A549 (cell line): ENCODE data around the gene GLCE. TPM values are rescaled to one million over a fixed set of nuclear protein-coding genes. Genes with fewer than 3 reads are reported as not detected.

Experiments used
- ATAC-seq, 2 experiments: fragments of 200-7000 bp in 1 of 2; fragments of >200 bp in 1 of 2; cut with Nextera tagmentation in 1 of 2; cut with Tn5 transposase in 1 of 2; 3 replicates each; pipeline versions ENCODE4 v1.8.0 to v1.9.1; 2018 to 2020; ENCODE audit warnings: mild to moderate bottlenecking in 1 of 2, moderate library complexity in 1 of 2
- CTCF ChIA-PET: fragments of 300-600 bp; sonication (Branson Sonifier 250); formaldehyde crosslinking; extraction: SDS; loops from one replicate; lab custom pipeline; 2021; ENCODE audit warnings: antibody characterized with exemption, inconsistent platforms; lab: Yijun Ruan, JAX
- POLR2A ChIA-PET: fragments of 350-600 bp; formaldehyde crosslinking; extraction: SDS; loops from one replicate; lab custom pipeline; 2021; ENCODE audit warnings: antibody characterized with exemption, inconsistent platforms; lab: Yijun Ruan, JAX
- DNase-seq, 2 experiments: peaks; one replicate each; pipeline versions ENCODE4 v3.0.0 to v3.0.0-alpha.2; 2011 to 2016; ENCODE audit warnings: low read depth in 1 of 2, low spot score in 1 of 2
- FAIRE-seq: peaks from 2 replicates; lab custom pipeline; 2011; peaks lifted over from hg19 to GRCh38; lab: Jason Lieb, UNC
- H3K27ac ChIP-seq, 2 experiments: fragments of >200 bp; sonication (Bioruptor Twin); formaldehyde crosslinking; 3 replicates each; pipeline ENCODE4 v1.5.1; 2016 to 2017
- H3K4me1 ChIP-seq: fragments of >200 bp; sonication (Bioruptor Twin); formaldehyde crosslinking; 3 replicates; pipeline ENCODE4 v1.6.1; 2016
- H3K4me2 ChIP-seq: fragments of >200 bp; sonication (Bioruptor Twin); formaldehyde crosslinking; 3 replicates; pipeline ENCODE4 v1.6.1; 2016
- H3K4me3 ChIP-seq: fragments of >200 bp; sonication (Bioruptor Twin); formaldehyde crosslinking; 3 replicates; pipeline ENCODE4 v1.5.1; 2016
- H3K9me3 ChIP-seq: fragments of >200 bp; sonication (Bioruptor Twin); formaldehyde crosslinking; 3 replicates; pipeline ENCODE4 v1.6.1; 2016
- CBX2 ChIP-seq: fragments of 200-600 bp; sonication (generic); IDR thresholded peaks from 2 replicates; pipeline ENCODE4 v1.6.1; 2016; ENCODE audit warnings: low read depth, mild to moderate bottlenecking, borderline replicate concordance
- CBX8 ChIP-seq: fragments of 200-600 bp; sonication (generic); IDR thresholded peaks from 2 replicates; pipeline ENCODE4 v1.6.1; 2016
- EP300 ChIP-seq, 2 experiments: fragments of >200 bp; sonication (Bioruptor Twin); formaldehyde crosslinking; IDR thresholded peaks; 2 replicates in 1 of 2; 3 replicates in 1 of 2; pipeline ENCODE4 v1.6.1; 2016 to 2017
- FOSL2 ChIP-seq, 2 experiments: fragments of 450-650 bp in 1 of 2; fragments of >200 bp in 1 of 2; sonication (Bioruptor Twin) in 1 of 2; formaldehyde crosslinking; IDR thresholded peaks; 2 replicates each; pipeline versions ENCODE4 v1.5.0 to v1.6.1; 2016 to 2020; ENCODE audit warnings: mild to moderate bottlenecking in 1 of 2, moderate library complexity in 1 of 2
- FOXS1 ChIP-seq: fragments of 250-450 bp; sonication (Bioruptor Pico); IDR thresholded peaks from 2 replicates; pipeline ENCODE4 v1.5.0; 2020; ENCODE audit warnings: mild to moderate bottlenecking, moderate library complexity
- GATA3 ChIP-seq: IDR thresholded peaks from 2 replicates; pipeline ENCODE4 v1.6.1; 2012; ENCODE audit warnings: borderline replicate concordance
- HDAC2 ChIP-seq: fragments of 200-600 bp; sonication (generic); IDR thresholded peaks from 2 replicates; pipeline ENCODE4 v1.6.1; 2016
- HEYL ChIP-seq: fragments of 250-450 bp; sonication (Bioruptor Pico); IDR thresholded peaks from 2 replicates; pipeline ENCODE4 v1.8.0; 2021; ENCODE audit warnings: mild to moderate bottlenecking, moderate library complexity
- HMGXB4 ChIP-seq: fragments of 250-450 bp; sonication (Bioruptor Pico); IDR thresholded peaks from 2 replicates; pipeline ENCODE4 v1.5.0; 2021; ENCODE audit warnings: mild to moderate bottlenecking, moderate library complexity, borderline replicate concordance
- HOXA7 ChIP-seq: fragments of 250-450 bp; sonication (Bioruptor Pico); IDR thresholded peaks from 2 replicates; pipeline ENCODE4 v1.5.0; 2020; ENCODE audit warnings: mild to moderate bottlenecking, moderate library complexity
- HOXB5 ChIP-seq: fragments of 250-450 bp; sonication (Bioruptor Pico); IDR thresholded peaks from 2 replicates; pipeline ENCODE4 v1.5.0; 2020; ENCODE audit warnings: mild to moderate bottlenecking, moderate library complexity
- MAFK ChIP-seq: fragments of 450-650 bp; IDR thresholded peaks from 2 replicates; pipeline ENCODE4 v1.6.1; 2014; ENCODE audit not compliant: partially characterized antibody
- MAZ ChIP-seq: fragments of 150-350 bp; IDR thresholded peaks from 2 replicates; pipeline ENCODE4 v1.6.1; 2014; ENCODE audit warnings: antibody characterized with exemption, low read depth, low read length, borderline replicate concordance
- MYC ChIP-seq: IDR thresholded peaks from 2 replicates; pipeline ENCODE4 v1.6.1; 2012; ENCODE audit warnings: mild to moderate bottlenecking, inconsistent platforms, low read length, improper control_type of control experiment, borderline replicate concordance
- NFE2L2 ChIP-seq: fragments of 150-350 bp; conservative IDR thresholded peaks from 2 replicates; pipeline ENCODE4 v1.6.1; 2014; ENCODE audit warnings: low read length
- NR3C1 ChIP-seq: fragments of >200 bp; sonication (Bioruptor Twin); formaldehyde crosslinking; IDR thresholded peaks from 3 replicates; pipeline ENCODE4 v1.6.1; 2017
- POLR2AphosphoS2 ChIP-seq: conservative IDR thresholded peaks from 2 replicates; pipeline ENCODE4 v1.6.1; 2012; ENCODE audit warnings: low read length, improper control_type of control experiment, inconsistent platforms
- RAD21 ChIP-seq, 2 experiments: fragments of >200 bp in 1 of 2; sonication (Bioruptor Twin) in 1 of 2; formaldehyde crosslinking in 1 of 2; IDR thresholded peaks in 1 of 2; conservative IDR thresholded peaks in 1 of 2; 2 replicates in 1 of 2; 3 replicates in 1 of 2; pipeline ENCODE4 v1.6.1; 2012 to 2018; ENCODE audit warnings: inconsistent platforms in 1 of 2
- SMC3 ChIP-seq: fragments of >200 bp; sonication (Bioruptor Twin); formaldehyde crosslinking; IDR thresholded peaks from 3 replicates; pipeline ENCODE4 v1.6.1; 2018; ENCODE audit warnings: inconsistent platforms
- SREBF2 ChIP-seq: fragments of 450-650 bp; IDR thresholded peaks from 2 replicates; pipeline ENCODE4 v1.6.1; 2014; ENCODE audit warnings: mild to moderate bottlenecking, moderate library complexity
- ZFP36 ChIP-seq: fragments of 450-650 bp; IDR thresholded peaks from 2 replicates; pipeline ENCODE4 v1.6.1; 2014; ENCODE audit warnings: borderline replicate concordance; ENCODE audit not compliant: partially characterized antibody
- WGBS: methylation state at CpG from one replicate; pipeline ENCODE4 v1.1.6; 2017; ENCODE audit errors: missing lambda C conversion rate; 5-methylcytosine and 5-hydroxymethylcytosine counted together
- polyA plus RNA-seq, 4 experiments: library from polyadenylated mRNA; depleted of rRNA in 3 of 4; stranded (reverse); fragments of >200 nt; fragmentation: RNase III in 1 of 4; extraction: RNeasy Plus Mini Kit Qiagen cat#74134 plus additional on column Dnase treatment in 1 of 4; gene quantifications; 2 replicates in 3 of 4; 3 replicates in 1 of 4; pipeline ENCODE4 v1.2.3, GENCODE V29; 2011 to 2017
- TF ChIP-seq, protein P1 (sequence below): fragments of >200 bp; sonication (Bioruptor Twin); formaldehyde crosslinking; IDR thresholded peaks from 3 replicates; pipeline ENCODE4 v1.5.1; 2016
- TF ChIP-seq, protein P2 (sequence below): IDR thresholded peaks from 2 replicates; pipeline ENCODE4 v1.6.1; 2012
- TF ChIP-seq, protein P3 (sequence below): fragments of 250-450 bp; sonication (Bioruptor Pico); IDR thresholded peaks from 2 replicates; pipeline ENCODE4 v1.5.0; 2020; ENCODE audit warnings: low read depth, mild to moderate bottlenecking, moderate library complexity

Gene GLCE
- polyA plus RNA-seq, 2 of the 4 experiments (the other 2 are of a cell fraction), result 19.6 to 41.8 TPM

DNA sequence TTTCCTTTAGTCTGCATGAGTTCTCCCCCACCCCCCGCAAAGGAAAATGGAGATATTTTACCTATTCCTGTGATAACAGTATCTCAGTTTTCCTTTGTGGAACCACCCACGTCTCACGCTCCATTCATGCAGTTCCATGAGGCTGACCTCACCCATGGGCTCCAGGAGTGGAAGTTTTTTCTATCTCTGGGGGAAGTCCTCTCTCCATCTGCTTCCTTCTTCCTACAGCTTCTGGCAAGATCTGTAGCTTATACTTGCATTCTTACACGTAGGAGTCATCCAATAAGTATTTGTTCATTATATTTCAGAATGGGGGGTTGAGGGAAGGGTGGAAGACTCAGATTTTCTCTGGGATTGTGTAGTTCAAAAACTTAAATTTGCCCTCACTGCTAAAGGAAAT lies 5.8 kb upstream of the GLCE start:
- H3K4me3 ChIP-seq, result no peak overlapping the region
- no peak overlapping the region for H3K27ac ChIP-seq

GRCh38 chr15:69156736-69157381 lies 3.6 kb upstream of the GLCE start:
- CTCF ChIA-PET, result interaction anchor here (0.5 to 5.7 kb wide), 7 partner anchors 12 to 254 kb away, joined by 3 to 36 read pairs (median 3); no protein-coding TSS in a partner anchor
- ATAC-seq, result no peak
- DNase-seq, result no peak

More for the DNA sequence above, 5.8 kb upstream of the GLCE start:
- FAIRE-seq (no peak), DNase-seq (no peak)
- Histone ChIP-seq H3K4me1 (peaks cover 10% of the 10 kb centered on the region), H3K9me3 (no peaks in the 10 kb centered on the region)
- TF ChIP-seq FOSL2 (IDR thresholded peaks at IDR 0.05) (no peak), FOSL2 (CRISPR knock-in tag; IDR thresholded peaks at IDR 0.05) (0 out of 2 replicates have a peak, but pooled peaks have one; percentile 10), MAZ (no peak), HEYL (CRISPR knock-in tag) (no peak), NFE2L2 (no peak)
- TF ChIP-seq, all 56 proteins: peak for 1
- peak in 1 of 2 experiments; percentile 51; a peak in 3 of 6 replicates for ATAC-seq
- ChIA-PET CTCF (interaction anchor here (0.9 to 5.7 kb wide), 6 partner anchors 9 to 240 kb away, joined by 3 to 36 read pairs (median 4); no protein-coding TSS in a partner anchor), POLR2A (no interaction called here)
- peak overlapping the region; percentile 50 for H3K4me2 ChIP-seq
- WGBS, result 48% methylated on average over 4 of the region's 4 CpGs

GRCh38 chr15:69158201-69158842 lies 2.1 kb upstream of the GLCE start:
- TF ChIP-seq NR3C1 (no peak), RAD21 (conservative IDR thresholded peaks at IDR 0.05 in 1 of 2, IDR thresholded peaks at IDR 0.05 in 1 of 2) (no peak), HEYL (CRISPR knock-in tag) (no peak), ZFP36 (no peak), HDAC2 (no peak), HMGXB4 (CRISPR knock-in tag) (no peak), FOXS1 (CRISPR knock-in tag) (no peak), MAFK (no peak), HOXA7 (CRISPR knock-in tag) (no peak), EP300 (IDR thresholded peaks at IDR 0.05) (no peak), MYC (no peak), HOXB5 (CRISPR knock-in tag) (no peak), SMC3 (no peak), SREBF2 (no peak), CBX8 (no peak), POLR2AphosphoS2 (no peak), NFE2L2 (no peak), CBX2 (no peak)
- TF ChIP-seq, protein P1, sequence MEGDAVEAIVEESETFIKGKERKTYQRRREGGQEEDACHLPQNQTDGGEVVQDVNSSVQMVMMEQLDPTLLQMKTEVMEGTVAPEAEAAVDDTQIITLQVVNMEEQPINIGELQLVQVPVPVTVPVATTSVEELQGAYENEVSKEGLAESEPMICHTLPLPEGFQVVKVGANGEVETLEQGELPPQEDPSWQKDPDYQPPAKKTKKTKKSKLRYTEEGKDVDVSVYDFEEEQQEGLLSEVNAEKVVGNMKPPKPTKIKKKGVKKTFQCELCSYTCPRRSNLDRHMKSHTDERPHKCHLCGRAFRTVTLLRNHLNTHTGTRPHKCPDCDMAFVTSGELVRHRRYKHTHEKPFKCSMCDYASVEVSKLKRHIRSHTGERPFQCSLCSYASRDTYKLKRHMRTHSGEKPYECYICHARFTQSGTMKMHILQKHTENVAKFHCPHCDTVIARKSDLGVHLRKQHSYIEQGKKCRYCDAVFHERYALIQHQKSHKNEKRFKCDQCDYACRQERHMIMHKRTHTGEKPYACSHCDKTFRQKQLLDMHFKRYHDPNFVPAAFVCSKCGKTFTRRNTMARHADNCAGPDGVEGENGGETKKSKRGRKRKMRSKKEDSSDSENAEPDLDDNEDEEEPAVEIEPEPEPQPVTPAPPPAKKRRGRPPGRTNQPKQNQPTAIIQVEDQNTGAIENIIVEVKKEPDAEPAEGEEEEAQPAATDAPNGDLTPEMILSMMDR, result no peak
- TF ChIP-seq, protein P2, sequence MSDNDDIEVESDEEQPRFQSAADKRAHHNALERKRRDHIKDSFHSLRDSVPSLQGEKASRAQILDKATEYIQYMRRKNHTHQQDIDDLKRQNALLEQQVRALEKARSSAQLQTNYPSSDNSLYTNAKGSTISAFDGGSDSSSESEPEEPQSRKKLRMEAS, result no peak
- TF ChIP-seq, all 56 proteins: peak for 0
- FAIRE-seq, result no peak
- no peak for DNase-seq
- no peak for ATAC-seq
- CTCF ChIA-PET, result interaction anchor here (0.7 to 6.2 kb wide), 6 partner anchors 9 to 235 kb away, joined by 3 to 51 read pairs (median 6); no protein-coding TSS in a partner anchor
- POLR2A ChIA-PET, result no interaction called here
- Histone ChIP-seq H3K4me2 (no peak overlapping the region), H3K27ac (no peak overlapping the region), H3K4me3 (no peak overlapping the region), H3K9me3 (no peaks in the 10 kb centered on the region), H3K4me1 (peaks cover 24% of the 10 kb centered on the region)
- 63% methylated on average over 6 of the region's 6 CpGs for WGBS

More at GRCh38 chr15:69156736-69157381, 3.6 kb upstream of the GLCE start:
- 67% methylated on average over 6 of the region's 6 CpGs for WGBS
- Histone ChIP-seq H3K4me1 (peaks cover 13% of the 10 kb centered on the region), H3K4me3 (no peak overlapping the region), H3K9me3 (no peaks in the 10 kb centered on the region), H3K27ac (no peak overlapping the region)
- POLR2A ChIA-PET, result no interaction called here
- no peak for FAIRE-seq
- TF ChIP-seq FOXS1 (CRISPR knock-in tag) (no peak), GATA3 (no peak)
- TF ChIP-seq, protein P3, sequence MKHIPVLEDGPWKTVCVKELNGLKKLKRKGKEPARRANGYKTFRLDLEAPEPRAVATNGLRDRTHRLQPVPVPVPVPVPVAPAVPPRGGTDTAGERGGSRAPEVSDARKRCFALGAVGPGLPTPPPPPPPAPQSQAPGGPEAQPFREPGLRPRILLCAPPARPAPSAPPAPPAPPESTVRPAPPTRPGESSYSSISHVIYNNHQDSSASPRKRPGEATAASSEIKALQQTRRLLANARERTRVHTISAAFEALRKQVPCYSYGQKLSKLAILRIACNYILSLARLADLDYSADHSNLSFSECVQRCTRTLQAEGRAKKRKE (CRISPR knock-in tag), result no peak
- TF ChIP-seq, all 56 proteins: peak for 0
- H3K4me2 ChIP-seq, result no peak overlapping the region
